Thyroid gland (tissue), 4 donors: ENCODE measurements around the gene FMC1.

Experiments used
- CTCF ChIP-seq, 6 experiments: fragments of 200-600 bp in 3 of 6; fragments of 450-650 bp in 3 of 6; sonication (generic) in 3 of 6; IDR thresholded peaks; one replicate each; pipeline ENCODE4 v1.5.1; 2016 to 2019; ENCODE audit warnings: antibody characterized with exemption in 6 of 6, mild to moderate bottlenecking in 2 of 6, inconsistent platforms in 1 of 6, moderate library complexity in 1 of 6
- POLR2A ChIP-seq, 2 donors: fragments of 450-650 bp; IDR thresholded peaks; one replicate each; pipeline ENCODE4 v1.6.1; 2017; ENCODE audit warnings: antibody characterized with exemption in 2 of 2, mild to moderate bottlenecking in 2 of 2, moderate library complexity in 1 of 2

GRCh38 chr7:139341058-139341775 is at the start of gene FMC1:
- TF ChIP-seq CTCF (IDR thresholded peaks at IDR 0.05) (peak in 4 of 6 experiments; percentile 49 to 58 (median 53)), POLR2A (IDR thresholded peaks at IDR 0.05) (peak; percentile 63 to 91)
